Activated CD8-positive, alpha-beta memory T cell treated with anti-CD3 and anti-CD28 coated beads, Interleukin-2, amount 50 U/mL, for 4 hours (primary cell): ENCODE measurements around the gene SSB.
"Not testable (repeated sequence)": the region's sequence is repeated elsewhere in the genome, so short reads cannot be mapped to it uniquely, and the experiment has no call there.

Source experiments
- DNase-seq: peaks from one replicate; pipeline ENCODE4 v3.0.0-alpha.2; 2020

Gene SSB

GRCh38 chr2:169790581-169790980 lies 8.1 kb upstream of the SSB start:
- no peak for DNase-seq

GRCh38 chr2:169795181-169795580 lies 3.5 kb upstream of the SSB start:
- no peak for DNase-seq

- no peak for DNase-seq
Measured at GRCh38 chr2:169796441-169796840, 2.2 kb upstream of the SSB start.

GRCh38 chr2:169797601-169798000 lies 1.1 kb upstream of the SSB start:
- DNase-seq, result no peak

GRCh38 chr2:169798397-169798717 lies 314 bp upstream of the SSB start:
- DNase-seq, result no peak

- DNase-seq, result no peak
Measured at GRCh38 chr2:169803480-169803879, 4.8 kb downstream of the SSB start.

- DNase-seq, result no peak
Measured at GRCh38 chr2:169806586-169806985, 7.9 kb downstream of the SSB start.

- no peak for DNase-seq
Measured at GRCh38 chr2:169808221-169808620, 9.6 kb downstream of the SSB start.

- no peak for DNase-seq
Measured at GRCh38 chr2:169815849-169816248, 17.2 kb downstream of the SSB start.

- DNase-seq, result not testable (repeated sequence)
Measured at GRCh38 chr2:169816961-169817360, 18.3 kb downstream of the SSB start.

- DNase-seq, result not testable (repeated sequence)
Measured at GRCh38 chr2:169817369-169817768, 18.7 kb downstream of the SSB start.

- no peak for DNase-seq
Measured at GRCh38 chr2:169818241-169818640, 19.6 kb downstream of the SSB start.

GRCh38 chr2:169819106-169819505 lies 20.4 kb downstream of the SSB start:
- no peak for DNase-seq

GRCh38 chr2:169820101-169820500 lies 21.4 kb downstream of the SSB start:
- DNase-seq, result not testable (repeated sequence)

GRCh38 chr2:169822036-169822435 lies 23.4 kb downstream of the SSB start:
- no peak for DNase-seq

GRCh38 chr2:169822785-169823392 lies 24.2 kb downstream of the SSB start:
- no peak for DNase-seq

GRCh38 chr2:169823996-169824372 lies 25.3 kb downstream of the SSB start:
- DNase-seq, result no peak

- DNase-seq, result peak; percentile 78
Measured at GRCh38 chr2:169824373-169825333, 26.0 kb downstream of the SSB start, which contains the start of gene METTL5. Gene METTL5, minus strand, starts transcription at chr2:169824905. Its CDS starts 308 bp downstream, at chr2:169824597.

- DNase-seq, result peak; percentile 91
Measured at GRCh38 chr2:169827272-169828140, 28.8 kb downstream of the SSB start, which contains the start of gene UBR3. Gene UBR3, plus strand, starts transcription at chr2:169827454. Its CDS starts 54 bp downstream, at chr2:169827508.

GRCh38 chr2:169828141-169828811 lies 29.6 kb downstream of the SSB start:
- peak; percentile 63 for DNase-seq

- DNase-seq, result no peak
Measured at GRCh38 chr2:169834401-169834800, 35.7 kb downstream of the SSB start.

- DNase-seq, result no peak
Measured at GRCh38 chr2:169838743-169839489, 40.2 kb downstream of the SSB start.
